Chondrocyte (in vitro differentiated cells): ENCODE measurements around the gene USP24. TPM values are rescaled to one million over a fixed set of nuclear protein-coding genes. Genes with fewer than 3 reads are reported as not detected.
"Not testable (repeated sequence)": the region's sequence is repeated elsewhere in the genome, so short reads cannot be mapped to it uniquely, and the experiment has no call there.

Experiments
- DNase-seq: peaks from one replicate; pipeline ENCODE4 v3.0.0; 2021; ENCODE audit warnings: mixed read lengths, low spot score
- H3K27ac Mint-ChIP-seq: one replicate; pipeline ENCODE4 v1.8.0; 2021; ENCODE audit warnings: mild to moderate bottlenecking, moderate library complexity, mixed read lengths; ENCODE audit not compliant: unreplicated experiment
- H3K27me3 Mint-ChIP-seq: 2 replicates; pipeline ENCODE4 v1.8.0; 2021; ENCODE audit warnings: low read depth, mixed read lengths
- H3K36me3 Mint-ChIP-seq: 2 replicates; pipeline ENCODE4 v1.8.0; 2021; ENCODE audit warnings: low read depth, mixed read lengths
- H3K4me1 Mint-ChIP-seq: 2 replicates; pipeline ENCODE4 v1.8.0; 2021; ENCODE audit warnings: low read depth, mild to moderate bottlenecking, mixed read lengths
- H3K4me3 Mint-ChIP-seq: one replicate; pipeline ENCODE4 v1.8.0; 2021; ENCODE audit warnings: mild to moderate bottlenecking, moderate library complexity, mixed read lengths; ENCODE audit not compliant: unreplicated experiment
- H3K9me3 Mint-ChIP-seq: 2 replicates; pipeline ENCODE4 v1.8.0; 2021; ENCODE audit warnings: low read depth, mixed read lengths
- CTCF ChIP-seq: fragments of 200-600 bp; sonication (generic); IDR thresholded peaks from 2 replicates; pipeline ENCODE4 v1.5.0; 2021; ENCODE audit warnings: antibody characterized with exemption, mild to moderate bottlenecking, moderate library complexity
- total RNA-seq: library from RNA; stranded (reverse); gene quantifications from 3 replicates; pipeline ENCODE4 v1.2.1, GENCODE V29; 2021

Gene USP24
- total RNA-seq, 1 donor from 2014 or later, result 25.8 TPM

- no peak for TF ChIP-seq CTCF
- H3K9me3 Mint-ChIP-seq, result peaks cover 3% of the 10 kb centered on the region
- no peaks in the 10 kb centered on the region for H3K27me3 Mint-ChIP-seq
- H3K36me3 Mint-ChIP-seq, result peaks cover 2% of the 10 kb centered on the region
- H3K4me3 Mint-ChIP-seq, result no peak overlapping the region
- no peak for DNase-seq
- H3K27ac Mint-ChIP-seq, result no peak overlapping the region
- peaks cover 6% of the 10 kb centered on the region for H3K4me1 Mint-ChIP-seq
Observed at GRCh38 chr1:55230659-55231058, 15.5 kb upstream of the USP24 start.

- H3K36me3 Mint-ChIP-seq, H3K4me3 Mint-ChIP-seq, H3K27ac Mint-ChIP-seq, H3K9me3 Mint-ChIP-seq, DNase-seq, H3K27me3 Mint-ChIP-seq, H3K4me1 Mint-ChIP-seq: not testable (repeated sequence)
Observed at GRCh38 chr1:55229726-55230125, 14.6 kb upstream of the USP24 start.

- no peaks in the 10 kb centered on the region for H3K27me3 Mint-ChIP-seq
- peaks cover 3% of the 10 kb centered on the region for H3K9me3 Mint-ChIP-seq
- TF ChIP-seq CTCF, result no peak
- H3K36me3 Mint-ChIP-seq, result peaks cover 2% of the 10 kb centered on the region
- no peak overlapping the region for H3K4me3 Mint-ChIP-seq
- H3K4me1 Mint-ChIP-seq, result no peaks in the 10 kb centered on the region
- H3K27ac Mint-ChIP-seq, result no peak overlapping the region
- no peak for DNase-seq
Observed at GRCh38 chr1:55225228-55225627, 10.1 kb upstream of the USP24 start.

- Mint-ChIP-seq H3K36me3 (peaks cover 2% of the 10 kb centered on the region), H3K27ac (no peak overlapping the region), H3K27me3 (no peaks in the 10 kb centered on the region), H3K9me3 (peaks cover 3% of the 10 kb centered on the region), H3K4me3 (no peak overlapping the region), H3K4me1 (no peaks in the 10 kb centered on the region)
- TF ChIP-seq CTCF, result no peak
- DNase-seq, result no peak
Observed at GRCh38 chr1:55224729-55225128, 9.6 kb upstream of the USP24 start.

GRCh38 chr1:55222152-55222551 is 7.0 kb upstream of the USP24 start:
- DNase-seq, result no peak
- no peak for TF ChIP-seq CTCF
- Mint-ChIP-seq H3K36me3 (no peaks in the 10 kb centered on the region), H3K27ac (no peak overlapping the region), H3K27me3 (no peaks in the 10 kb centered on the region), H3K4me3 (no peak overlapping the region), H3K9me3 (no peaks in the 10 kb centered on the region), H3K4me1 (peaks cover 5% of the 10 kb centered on the region)

- Mint-ChIP-seq H3K36me3 (no peaks in the 10 kb centered on the region), H3K4me1 (peaks cover 35% of the 10 kb centered on the region), H3K27me3 (no peaks in the 10 kb centered on the region), H3K9me3 (no peaks in the 10 kb centered on the region), H3K4me3 (no peak overlapping the region), H3K27ac (no peak overlapping the region)
- DNase-seq, result no peak
- TF ChIP-seq CTCF, result no peak
Observed at GRCh38 chr1:55217226-55217986, 2.2 kb upstream of the USP24 start.
